ENCODE results near the gene LCE4A.

DNA sequence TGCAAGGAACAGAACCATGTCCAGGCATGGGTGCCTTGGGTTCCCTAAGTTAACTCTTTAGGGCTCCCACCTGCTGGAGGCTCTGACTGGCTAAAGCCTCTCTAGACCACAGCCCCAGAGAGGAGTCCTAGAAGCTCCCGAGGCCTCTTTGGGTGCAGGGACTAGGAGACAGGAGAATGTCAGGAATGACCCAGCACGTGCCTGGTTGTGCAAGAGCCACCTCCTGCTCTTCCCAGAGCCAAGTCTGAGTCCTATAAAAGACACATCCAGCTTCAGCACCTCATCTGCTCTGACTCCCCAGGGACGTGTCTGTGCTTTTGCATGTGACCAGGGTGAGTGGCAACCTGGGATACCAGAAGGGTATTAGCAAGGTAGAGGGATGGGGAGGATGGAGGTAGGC is 44.9 kb upstream of the LCE4A start, which contains the start of gene LCE2D:
- TF ChIP-seq EZH2 (IDR thresholded peaks at IDR 0.05) (no peak), POLR2AphosphoS5 (IDR thresholded peaks at IDR 0.05; ENCODE audit: borderline replicate concordance, low read depth, low read length) (no peak), FOXP2 (optimal IDR thresholded peaks at IDR 0.05; ENCODE audit: control extremely low read depth, extremely low read length, insufficient read depth) (no peak)
